KOPT-K1 (cell line): ENCODE measurements around the gene ADAM33.

Experiments used
- H3K27ac ChIP-seq: fragments of 200-600 bp; sonication (generic); 2 replicates; pipeline ENCODE4 v1.5.1; 2016; ENCODE audit warnings: antibody characterized with exemption, mild to moderate bottlenecking, low read depth, low read length; ENCODE audit not compliant: poor library complexity, severe bottlenecking
- H3K36me3 ChIP-seq: fragments of 200-600 bp; sonication (generic); 2 replicates; pipeline ENCODE4 v1.5.1; 2017; ENCODE audit warnings: antibody characterized with exemption, mild to moderate bottlenecking, low read length, moderate library complexity; ENCODE audit not compliant: insufficient read depth
- H3K9me3 ChIP-seq: fragments of 200-600 bp; sonication (generic); 2 replicates; pipeline ENCODE4 v1.5.1; 2017; ENCODE audit warnings: antibody characterized with exemption, low read length, mild to moderate bottlenecking; ENCODE audit not compliant: insufficient read depth, poor library complexity, severe bottlenecking

ADAM33 gene

GRCh38 chr20:3685341-3685740, 3.5 kb upstream of the ADAM33 start:
- no peaks in the 10 kb centered on the region for H3K36me3 ChIP-seq
- no peak overlapping the region for H3K27ac ChIP-seq
- no peaks in the 10 kb centered on the region for H3K9me3 ChIP-seq

- H3K9me3 ChIP-seq: no peaks in the 10 kb centered on the region
Observed at GRCh38 chr20:3681352-3681930, 369 bp downstream of the ADAM33 start.

DNA sequence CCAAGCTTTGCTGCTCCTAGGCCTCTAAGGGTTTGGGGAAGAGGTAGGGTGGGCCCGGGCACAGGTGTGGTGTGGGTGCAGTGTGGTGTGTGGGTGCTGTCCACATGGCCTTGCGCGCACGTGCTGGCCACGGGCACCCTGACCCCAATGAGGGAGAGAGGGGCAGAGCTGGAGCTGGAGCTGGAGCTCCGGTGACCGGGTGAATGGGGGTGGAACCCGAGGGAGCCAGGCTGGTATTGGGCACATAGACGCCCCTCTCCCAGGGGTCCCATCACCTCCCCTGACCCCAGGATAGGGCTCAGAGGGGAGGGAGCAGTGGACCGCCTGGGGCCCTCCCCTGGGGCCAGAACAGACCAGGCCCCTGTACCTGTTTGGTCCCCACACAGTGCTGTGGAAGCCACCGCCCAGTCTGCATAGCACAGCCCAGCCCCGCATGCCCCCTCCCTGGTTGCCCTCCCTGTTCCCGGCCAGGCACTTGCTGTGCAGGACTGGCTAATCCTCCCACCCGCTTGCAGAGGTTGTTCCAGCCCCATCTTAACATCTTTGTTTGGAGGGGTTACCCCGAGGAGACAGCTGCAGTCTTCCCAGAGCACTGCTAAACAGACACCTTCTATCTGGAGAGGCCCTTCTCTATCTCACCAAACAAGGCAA, 984 bp downstream of the ADAM33 start:
- Histone ChIP-seq H3K9me3 (no peaks in the 10 kb centered on the region), H3K36me3 (no peaks in the 10 kb centered on the region), H3K27ac (no peak overlapping the region)

More at GRCh38 chr20:3681352-3681930, 369 bp downstream of the ADAM33 start:
- Histone ChIP-seq H3K36me3 (no peaks in the 10 kb centered on the region), H3K27ac (no peak overlapping the region)

GRCh38 chr20:3679749-3680700, 1.8 kb downstream of the ADAM33 start:
- no peak overlapping the region for H3K27ac ChIP-seq
- H3K9me3 ChIP-seq: no peaks in the 10 kb centered on the region
- H3K36me3 ChIP-seq: no peaks in the 10 kb centered on the region

- Histone ChIP-seq H3K9me3 (no peaks in the 10 kb centered on the region), H3K27ac (no peak overlapping the region), H3K36me3 (no peaks in the 10 kb centered on the region)
Observed at GRCh38 chr20:3678856-3679720, 2.7 kb downstream of the ADAM33 start.

GRCh38 chr20:3678198-3678597, 3.6 kb downstream of the ADAM33 start:
- Histone ChIP-seq H3K9me3 (no peaks in the 10 kb centered on the region), H3K36me3 (no peaks in the 10 kb centered on the region), H3K27ac (no peak overlapping the region)

- Histone ChIP-seq H3K9me3 (no peaks in the 10 kb centered on the region), H3K27ac (no peak overlapping the region), H3K36me3 (no peaks in the 10 kb centered on the region)
Observed at GRCh38 chr20:3677733-3678132, 4.1 kb downstream of the ADAM33 start.

DNA sequence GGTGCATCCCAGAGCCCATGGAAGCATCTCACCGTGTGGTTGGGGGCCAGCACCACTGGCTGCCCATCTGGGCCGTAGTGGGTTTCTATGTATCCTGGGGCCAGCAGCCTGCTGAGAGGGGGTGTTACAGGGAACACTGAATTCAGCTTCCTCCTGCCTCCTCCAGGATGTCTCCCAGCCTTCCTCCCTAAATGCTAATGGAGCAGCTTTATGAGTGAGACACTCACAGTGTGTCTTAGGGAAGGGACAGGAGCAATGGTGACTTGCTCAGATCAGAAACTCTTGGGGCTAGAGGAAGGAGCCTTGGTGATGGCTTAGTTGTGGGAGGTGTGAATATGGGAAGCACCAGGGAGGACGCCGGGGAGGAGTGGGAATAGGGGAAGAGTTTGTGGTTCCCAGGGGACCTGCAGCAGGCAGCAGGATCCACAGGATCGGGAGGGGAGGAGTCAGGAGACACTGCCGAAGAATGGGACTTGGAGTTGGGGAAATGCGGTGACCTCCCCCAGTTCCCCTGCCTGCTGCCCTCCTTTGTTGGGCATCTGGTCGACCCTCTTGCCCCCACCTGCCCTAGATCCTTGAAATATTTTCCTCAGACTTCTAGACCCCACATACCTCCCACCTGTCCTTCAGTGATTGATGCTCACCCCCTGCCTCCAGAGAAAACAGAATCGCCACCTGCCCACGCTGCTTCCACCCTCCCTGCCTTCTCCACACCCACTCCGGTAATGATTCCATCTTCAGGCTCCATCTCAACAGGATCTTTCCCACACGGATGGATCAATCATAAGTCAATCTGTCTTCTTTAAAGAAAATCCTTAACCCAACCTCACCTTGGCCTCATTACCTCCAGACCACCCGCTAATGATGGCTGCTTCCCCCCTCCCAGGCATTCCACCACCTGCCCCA, 6.6 kb downstream of the ADAM33 start:
- Histone ChIP-seq H3K36me3 (no peaks in the 10 kb centered on the region), H3K9me3 (no peaks in the 10 kb centered on the region), H3K27ac (no peak overlapping the region)

- no peaks in the 10 kb centered on the region for H3K9me3 ChIP-seq
- H3K27ac ChIP-seq: no peak overlapping the region
- no peaks in the 10 kb centered on the region for H3K36me3 ChIP-seq
Observed at GRCh38 chr20:3674447-3674846, 7.4 kb downstream of the ADAM33 start.

- Histone ChIP-seq H3K27ac (no peak overlapping the region), H3K9me3 (no peaks in the 10 kb centered on the region), H3K36me3 (no peaks in the 10 kb centered on the region)
Observed at GRCh38 chr20:3673221-3674070, 8.4 kb downstream of the ADAM33 start.

GRCh38 chr20:3672547-3673171, 9.2 kb downstream of the ADAM33 start:
- no peaks in the 10 kb centered on the region for H3K36me3 ChIP-seq
- no peak overlapping the region for H3K27ac ChIP-seq
- no peaks in the 10 kb centered on the region for H3K9me3 ChIP-seq

DNA sequence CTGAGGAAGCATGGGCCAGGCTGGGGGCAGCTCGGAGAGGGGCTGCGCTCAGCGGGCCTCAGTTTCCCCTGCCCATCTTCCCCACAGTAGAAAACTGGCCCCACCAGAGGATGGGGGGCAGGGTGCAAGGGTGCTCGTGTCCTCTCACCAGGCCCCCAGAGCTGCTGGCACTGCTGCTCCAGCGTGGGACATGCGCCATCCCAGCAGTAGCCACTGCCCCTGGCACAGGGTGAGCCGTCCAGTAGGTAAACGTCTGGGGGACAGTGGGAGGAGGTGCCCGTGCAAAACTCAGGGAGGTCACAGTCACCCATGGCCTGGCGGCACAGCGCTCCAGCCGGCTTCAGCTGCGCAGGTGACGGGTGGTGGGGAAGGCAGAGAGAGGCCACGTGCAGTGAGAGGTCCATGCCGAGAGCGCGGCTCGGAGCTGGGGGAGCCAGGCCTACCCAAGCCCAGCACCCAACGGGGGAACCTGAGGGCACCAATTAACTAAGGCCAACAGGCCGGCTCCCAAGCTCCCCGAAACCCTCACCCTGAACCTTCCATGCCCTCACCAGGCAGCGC, 9.7 kb downstream of the ADAM33 start:
- Histone ChIP-seq H3K9me3 (no peaks in the 10 kb centered on the region), H3K36me3 (no peaks in the 10 kb centered on the region), H3K27ac (no peak overlapping the region)

DNA sequence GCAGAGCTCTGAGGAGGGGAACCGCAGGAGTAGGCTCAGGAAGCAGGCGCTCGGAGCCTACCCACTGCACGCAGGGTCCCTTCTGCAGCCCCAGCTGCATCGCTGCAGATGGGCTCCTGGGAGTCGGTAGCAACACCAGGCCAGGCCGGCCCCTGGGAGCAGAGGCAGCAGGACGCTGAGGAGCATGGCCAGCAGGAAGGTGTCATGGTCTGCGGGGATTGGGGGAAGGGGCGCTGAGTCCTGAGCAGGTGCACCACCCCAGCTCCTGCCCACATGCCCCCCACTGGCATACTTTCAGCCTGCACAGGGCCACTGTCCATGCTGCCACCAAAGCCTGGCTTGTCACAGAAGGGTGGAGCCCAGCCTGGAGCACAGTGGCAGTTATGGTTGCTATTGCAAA, 10.9 kb downstream of the ADAM33 start:
- no peaks in the 10 kb centered on the region for H3K9me3 ChIP-seq
- H3K27ac ChIP-seq: no peak overlapping the region
- H3K36me3 ChIP-seq: no peaks in the 10 kb centered on the region
